NCI-H2171 (cell line): ENCODE measurements around the gene TGFBRAP1.
A peak's percentile ranks its signal among the peaks of the same experiment; 100 is the strongest.
"Not testable (repeated sequence)": the region's sequence is repeated elsewhere in the genome, so short reads cannot be mapped to it uniquely, and the experiment has no call there.

Experiments used
- DNase-seq: peaks from one replicate; lab custom pipeline; 2025; lab: John Stamatoyannopoulos, UW

Gene TGFBRAP1

DNA sequence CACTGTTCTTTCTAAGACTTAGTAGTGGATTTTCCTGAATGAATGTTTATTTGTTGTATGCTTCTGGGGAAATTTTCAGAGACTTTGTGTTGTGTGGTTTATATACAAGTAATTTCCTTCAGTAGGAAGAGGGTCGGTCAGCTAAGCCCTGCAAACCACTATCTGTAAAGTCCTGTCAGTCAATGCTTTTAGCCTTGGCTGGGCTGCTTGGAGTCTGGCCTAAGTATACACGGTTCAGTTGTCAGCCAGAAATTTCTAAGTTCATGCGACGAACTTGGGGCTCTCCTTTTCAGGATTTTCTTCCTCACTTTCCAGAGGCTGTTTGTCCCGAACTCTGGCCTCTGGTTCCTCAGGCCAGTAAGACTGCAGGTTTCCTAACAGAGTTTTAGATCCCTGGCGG lies 29.1 kb upstream of the TGFBRAP1 start:
- DNase-seq: no peak

DNA sequence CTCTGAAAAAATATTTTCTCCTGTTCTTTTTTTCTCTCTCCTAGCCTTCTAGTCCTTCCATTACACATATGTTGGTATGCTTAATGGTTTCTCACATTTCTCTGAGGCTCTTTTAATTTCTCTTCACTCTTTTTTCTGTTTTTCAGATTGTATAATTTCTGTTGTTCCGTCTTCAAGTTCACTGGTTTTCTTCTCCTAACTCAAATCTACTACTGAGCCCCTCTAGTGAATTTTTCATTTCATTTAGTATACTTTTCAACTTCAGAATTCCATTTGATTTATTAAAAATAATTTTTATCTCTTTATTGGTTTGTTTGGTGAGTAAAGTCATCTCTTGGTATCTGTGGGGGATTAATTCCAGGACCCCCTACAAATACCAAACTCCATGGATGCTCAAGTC lies 27.6 kb upstream of the TGFBRAP1 start:
- no peak for DNase-seq

DNA sequence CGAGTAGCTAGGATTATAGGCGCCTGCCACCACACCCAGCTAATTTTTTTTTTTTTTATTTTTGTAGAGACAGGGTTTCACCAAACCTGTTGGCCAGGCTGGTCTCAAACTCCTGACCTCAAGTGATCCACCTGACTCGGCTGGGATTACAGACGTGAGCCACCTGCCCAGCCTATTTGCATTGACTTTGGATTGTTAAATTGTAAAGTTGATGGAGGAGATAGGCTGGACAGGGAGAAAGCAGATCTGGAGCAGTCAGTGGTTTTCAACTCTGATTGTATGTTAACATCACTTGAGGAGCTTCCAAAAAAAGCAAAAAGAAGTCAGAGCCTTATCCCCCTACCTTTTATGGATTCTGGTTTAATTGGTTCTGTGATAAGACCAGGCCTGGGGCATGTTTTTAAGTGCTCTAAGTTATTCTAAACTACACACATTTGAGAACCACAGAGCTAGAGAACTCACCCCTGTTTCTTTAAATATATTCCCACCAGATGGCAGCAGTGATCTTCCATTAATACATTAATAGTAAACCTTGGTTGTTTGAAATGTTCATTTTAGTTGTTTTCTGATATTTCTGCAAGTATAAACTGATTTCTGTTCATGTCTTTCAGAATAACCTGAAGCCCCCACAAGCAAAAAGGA lies 15.3 kb upstream of the TGFBRAP1 start:
- DNase-seq: peak; percentile 26

DNA sequence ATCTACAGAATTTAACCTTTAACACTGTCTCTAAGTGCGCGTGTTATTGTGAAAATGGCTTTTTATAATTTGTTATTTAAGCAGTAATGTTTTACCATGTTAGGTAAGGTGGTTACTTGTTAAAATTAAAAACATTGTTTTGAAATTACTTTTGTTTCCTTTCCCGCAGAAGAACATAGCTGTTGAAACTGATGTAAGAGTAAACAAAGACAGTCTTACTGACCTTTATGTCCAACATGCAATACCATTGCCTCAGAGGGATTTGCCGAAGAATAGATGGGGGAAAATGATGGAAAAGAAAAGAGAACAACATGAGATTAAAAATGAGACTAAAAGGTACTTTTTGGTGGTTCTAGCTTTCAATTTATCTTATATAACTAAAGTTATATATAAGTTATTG lies 9.9 kb upstream of the TGFBRAP1 start:
- DNase-seq: no peak

DNA sequence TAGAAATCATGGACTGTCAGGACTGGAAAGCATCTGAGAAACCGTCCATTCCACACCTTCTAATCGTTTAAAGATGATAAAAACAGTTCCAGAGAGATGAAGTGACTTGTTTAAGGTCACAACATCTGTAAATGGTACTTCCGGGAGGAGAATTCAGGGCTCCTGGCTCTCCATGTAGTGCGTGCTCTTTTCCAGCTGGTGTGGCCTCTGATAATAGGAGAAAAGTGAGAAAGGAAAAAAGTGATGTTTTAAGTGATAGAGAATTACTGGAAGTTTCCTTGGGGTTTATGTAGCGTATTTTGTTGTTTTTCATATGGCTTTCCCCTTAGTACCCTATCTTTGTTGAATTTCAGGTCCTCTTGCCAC lies 8.5 kb upstream of the TGFBRAP1 start:
- DNase-seq: no peak

DNA sequence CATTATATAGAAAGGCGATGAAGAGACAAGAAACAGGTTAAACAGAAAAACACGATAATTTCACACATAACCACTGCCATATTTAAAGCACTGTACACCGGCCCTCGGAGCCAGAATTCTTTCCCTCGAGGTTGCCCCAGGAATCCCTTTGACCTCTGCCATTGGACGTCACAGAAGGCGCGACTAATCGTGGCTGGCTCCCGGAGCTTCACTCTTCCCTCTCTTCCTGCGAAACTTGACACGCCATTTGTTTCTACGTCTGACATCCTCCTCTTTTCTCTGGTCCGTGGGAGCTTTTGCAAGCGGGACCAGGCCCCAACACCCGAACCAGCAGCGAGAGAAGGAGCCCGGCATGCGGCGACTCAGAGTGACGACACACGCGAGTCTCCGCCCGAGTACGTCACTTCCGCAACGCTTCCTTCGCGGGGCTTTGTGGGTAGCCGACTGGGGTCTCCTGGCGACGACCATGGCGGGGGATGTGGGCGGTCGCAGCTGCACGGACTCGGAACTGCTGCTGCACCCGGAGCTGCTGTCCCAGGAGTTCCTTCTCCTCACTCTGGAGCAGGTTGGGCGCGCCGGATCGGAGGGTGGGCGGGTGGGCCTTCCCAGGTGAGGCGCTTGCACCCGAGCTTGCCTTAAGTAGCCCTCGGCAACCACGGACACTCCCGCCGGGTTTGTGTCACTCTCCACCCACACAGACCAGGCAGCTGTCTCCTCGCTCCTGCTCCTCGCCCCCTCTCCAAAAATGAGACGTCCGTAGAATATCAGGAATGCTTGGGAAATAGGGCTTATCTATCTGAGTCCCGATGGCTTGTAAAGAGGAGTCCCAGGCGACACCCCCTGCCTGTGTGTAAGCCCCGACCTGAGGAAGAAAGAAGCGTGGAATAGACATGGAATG lies 7.8 kb upstream of the TGFBRAP1 start, which contains the start of gene C2orf49:
TSS of gene C2orf49 (plus strand) at position 419 of the 898 bp plus-strand sequence. CDS start at position 467, 48 bp downstream.
- DNase-seq: peak; percentile 91

DNA sequence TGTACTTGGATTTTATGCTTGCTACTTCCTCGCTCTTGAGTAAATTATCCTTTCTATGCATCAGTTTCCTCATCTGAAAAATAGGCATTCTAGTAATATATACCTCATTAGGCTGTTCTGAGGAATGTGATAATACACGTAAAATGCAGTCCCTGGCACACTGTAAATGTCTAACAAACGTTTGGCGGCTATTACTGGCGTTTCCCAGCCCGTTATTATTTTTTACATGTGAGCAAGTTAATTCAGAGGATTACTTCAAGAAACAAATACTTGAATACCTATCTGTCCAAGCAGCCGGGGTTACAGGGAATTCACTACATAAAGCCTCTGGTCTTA lies 7.2 kb upstream of the TGFBRAP1 start:
- DNase-seq: no peak

DNA sequence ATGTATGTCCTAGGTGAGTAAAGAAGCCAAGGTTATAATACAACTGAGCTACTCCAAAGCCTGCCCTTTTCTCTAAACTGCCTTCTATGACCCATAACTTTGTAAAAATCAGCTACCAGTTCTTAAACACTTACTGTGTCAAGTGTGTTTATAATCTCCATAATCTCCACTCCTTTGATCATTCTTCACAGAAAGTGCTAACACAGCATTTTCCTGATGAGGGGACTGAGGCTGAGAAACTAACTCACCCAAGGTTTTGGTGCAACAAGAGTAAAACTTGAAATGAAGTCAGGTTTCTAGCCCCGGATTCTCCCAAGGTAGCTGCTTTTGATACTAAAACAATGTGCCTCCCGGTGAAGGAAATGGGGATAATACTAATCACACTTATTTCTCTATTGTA lies 5.9 kb upstream of the TGFBRAP1 start:
- DNase-seq: no peak

DNA sequence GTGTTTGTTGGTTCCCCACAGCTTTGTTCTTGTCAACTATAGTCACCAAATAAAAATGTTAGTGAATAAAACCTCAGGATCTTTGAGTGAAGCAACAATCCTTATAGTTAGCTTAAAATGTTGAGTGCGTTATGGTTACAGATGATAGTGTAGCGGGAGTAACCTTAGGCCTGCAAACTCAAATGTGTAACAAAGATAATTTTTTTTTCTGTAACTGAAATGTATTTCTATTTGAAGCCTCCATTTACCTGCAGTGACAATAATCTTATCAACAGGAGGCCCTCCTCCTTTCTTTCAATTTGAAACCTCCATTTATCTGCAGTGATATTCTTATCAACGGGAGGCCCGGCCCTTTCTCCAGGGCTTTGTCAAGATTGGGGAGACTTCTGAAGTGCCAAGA lies 4.7 kb upstream of the TGFBRAP1 start:
- DNase-seq: no peak

DNA sequence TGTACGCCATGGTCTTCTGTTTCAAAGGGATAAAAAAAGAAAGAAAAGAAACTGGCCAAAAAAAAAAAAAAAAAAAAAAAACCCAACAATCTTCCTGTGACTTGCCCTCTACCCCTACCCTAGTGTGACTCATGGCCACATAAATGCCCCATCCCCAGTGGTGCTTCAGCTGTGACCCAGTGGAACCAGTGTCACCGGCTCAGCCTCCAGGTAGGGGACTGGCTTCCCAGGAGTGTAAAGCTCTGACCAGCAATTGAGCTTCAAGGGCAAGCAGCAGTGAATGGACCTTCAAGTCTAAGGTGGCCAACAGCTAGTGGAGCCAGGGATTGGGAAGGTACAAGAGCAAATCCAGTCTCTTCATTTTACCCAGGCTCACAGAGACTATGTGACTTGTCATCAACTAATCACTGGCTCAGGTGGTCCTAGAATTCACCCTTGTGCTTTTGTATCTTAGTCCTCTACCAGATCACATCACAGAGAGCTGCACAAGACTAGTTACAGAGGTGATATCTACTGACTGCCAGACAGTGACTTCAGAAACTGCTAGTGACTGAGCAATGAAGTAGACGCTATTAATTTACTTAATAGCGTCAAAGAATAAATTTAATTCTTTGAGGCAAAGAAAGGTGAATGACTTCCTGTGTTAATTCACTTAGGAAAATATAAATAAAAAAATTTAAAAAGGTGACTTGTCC lies 1.3 kb upstream of the TGFBRAP1 start:
- no peak for DNase-seq

DNA sequence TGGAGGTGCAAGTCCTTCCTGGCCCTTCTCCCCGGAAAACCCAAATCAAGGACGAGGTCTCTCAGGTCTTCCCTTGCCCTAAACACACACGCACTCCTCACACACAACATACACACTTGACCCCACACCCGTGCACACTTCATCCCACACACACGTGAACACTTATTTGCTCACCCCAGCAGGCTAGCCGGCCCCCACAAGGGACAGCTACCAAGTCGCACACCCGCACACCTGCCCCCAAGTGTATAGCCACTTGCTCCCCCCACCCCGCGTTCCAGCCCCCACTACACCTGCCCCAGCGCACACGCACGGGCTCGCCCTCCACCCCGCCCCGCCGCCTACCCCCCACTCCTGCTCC lies 359 bp downstream of the TGFBRAP1 start:
- no peak for DNase-seq

DNA sequence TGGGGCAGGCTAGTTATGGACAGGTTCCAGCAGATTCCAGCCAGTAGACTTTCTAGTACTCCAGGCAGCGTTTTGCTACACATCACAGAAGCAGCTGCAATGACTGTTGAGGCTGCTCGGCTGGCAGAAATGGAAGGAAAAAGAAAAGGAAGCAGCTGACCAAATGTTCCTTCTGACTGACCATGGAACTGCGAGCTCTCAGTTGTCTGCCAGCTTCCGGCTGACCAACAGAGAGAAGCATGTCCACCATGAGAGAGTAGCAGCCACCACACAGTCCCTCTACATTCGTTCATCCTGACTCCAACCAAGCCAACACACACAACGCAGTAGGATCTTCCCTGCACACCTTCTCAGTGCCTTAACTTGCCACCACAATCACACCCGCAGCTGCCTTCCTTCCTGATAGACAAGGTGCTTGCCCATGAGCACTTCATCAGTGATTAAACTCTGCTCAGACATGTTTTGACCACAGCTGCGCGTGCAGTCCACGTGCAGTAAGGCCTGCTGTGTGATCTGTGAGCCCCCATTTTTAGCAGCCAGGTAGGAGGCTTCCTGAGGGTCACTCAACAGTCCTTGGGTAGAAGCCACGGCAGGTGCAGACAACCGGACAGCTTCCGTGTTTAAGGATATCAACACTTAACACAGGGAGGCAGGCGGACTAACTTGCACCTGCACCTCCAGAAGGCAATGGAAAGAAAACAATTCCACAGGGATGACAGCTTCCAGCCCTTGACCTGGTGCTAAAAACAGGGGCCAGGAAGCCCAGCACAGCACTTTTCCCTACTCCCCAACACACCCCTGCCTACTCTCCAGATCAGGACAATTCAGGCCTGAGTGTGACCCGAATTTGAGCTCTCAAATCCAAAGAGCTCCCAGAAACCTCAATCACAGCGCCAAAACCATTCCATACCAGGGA lies 996 bp downstream of the TGFBRAP1 start:
- no peak for DNase-seq

DNA sequence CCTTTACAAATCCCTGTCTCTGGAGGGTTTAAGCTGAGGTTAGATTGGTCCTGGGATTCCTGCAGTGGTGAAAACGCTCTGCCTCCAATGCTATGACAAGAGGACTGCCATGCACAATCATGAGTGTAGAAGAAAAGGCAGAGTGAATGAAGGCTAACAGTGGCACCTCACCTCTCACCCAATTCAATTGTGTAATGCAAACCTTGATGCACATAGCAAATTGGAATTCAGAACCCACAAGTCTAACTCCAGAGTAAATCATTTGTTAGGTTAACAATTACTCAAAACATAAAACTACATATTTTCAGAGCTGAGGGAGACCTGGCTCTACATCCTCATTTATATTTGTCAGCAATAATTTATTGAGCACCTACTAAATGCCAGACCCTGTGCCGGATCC lies 1.8 kb downstream of the TGFBRAP1 start:
- DNase-seq: no peak

DNA sequence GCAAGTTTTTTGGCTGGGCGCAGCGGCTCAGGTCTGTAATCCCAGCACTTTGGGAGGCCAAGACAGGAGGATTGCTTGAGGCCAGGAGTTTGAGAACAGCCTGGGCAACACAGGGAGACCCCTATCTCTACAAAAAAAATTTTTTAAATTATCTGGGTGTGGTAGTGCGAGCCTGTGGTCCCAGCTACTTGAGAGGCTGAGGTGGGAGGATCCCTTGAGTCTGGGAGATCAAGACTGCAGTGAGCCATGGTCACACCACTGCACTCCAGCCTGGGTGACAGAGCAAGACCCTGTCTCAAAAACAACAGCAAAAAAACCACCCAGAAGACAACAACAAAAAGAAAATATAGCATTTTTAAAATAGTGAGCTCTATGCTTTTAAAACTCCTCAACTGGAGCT lies 2.3 kb downstream of the TGFBRAP1 start:
- not testable (repeated sequence) for DNase-seq

DNA sequence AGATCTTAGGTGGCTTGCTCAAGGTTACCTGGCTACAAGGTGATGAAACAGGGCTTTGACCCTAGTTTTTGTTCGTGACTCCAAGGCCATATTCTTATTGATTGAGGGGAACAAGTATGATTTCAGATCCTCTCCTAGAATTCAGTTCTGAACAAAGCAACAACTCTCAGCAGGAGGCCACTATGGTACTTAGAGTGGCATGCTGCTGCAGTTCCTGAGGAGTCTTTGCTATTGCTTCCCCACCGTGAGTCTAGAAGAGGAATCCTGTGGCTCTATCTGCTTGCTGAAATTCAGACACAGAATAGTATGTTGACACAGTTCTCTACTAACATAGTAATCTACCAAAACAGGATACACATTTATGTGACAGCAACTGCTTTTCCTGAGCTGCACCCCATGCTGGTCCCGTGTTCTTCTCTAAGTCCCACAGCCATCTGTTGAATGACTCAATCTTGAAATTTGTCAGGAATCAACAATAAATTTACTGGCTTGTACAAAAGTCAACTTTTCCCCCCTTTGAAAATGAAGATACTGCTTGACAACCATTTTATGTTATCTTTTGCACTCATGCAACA lies 4.1 kb downstream of the TGFBRAP1 start:
- no peak for DNase-seq

DNA sequence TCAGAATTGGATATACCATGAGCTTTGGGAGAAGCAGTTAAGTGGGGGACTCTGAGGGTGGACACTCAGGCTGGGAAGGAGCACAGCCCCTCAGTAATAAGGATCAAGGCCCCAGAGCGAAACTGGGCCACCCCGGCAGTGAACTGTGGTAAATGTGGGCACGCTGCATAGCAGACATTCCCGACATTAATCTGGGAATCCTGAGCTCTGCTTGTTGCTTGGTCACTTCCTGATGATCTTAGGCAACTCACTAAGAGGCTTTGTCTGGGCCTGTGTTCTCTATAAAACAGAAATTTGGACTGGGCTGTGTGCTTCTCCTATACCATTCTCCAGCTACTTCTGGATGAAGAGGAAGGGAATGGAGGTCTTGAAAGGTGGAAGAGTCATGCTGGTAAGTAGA lies 4.8 kb downstream of the TGFBRAP1 start:
- DNase-seq: no peak

DNA sequence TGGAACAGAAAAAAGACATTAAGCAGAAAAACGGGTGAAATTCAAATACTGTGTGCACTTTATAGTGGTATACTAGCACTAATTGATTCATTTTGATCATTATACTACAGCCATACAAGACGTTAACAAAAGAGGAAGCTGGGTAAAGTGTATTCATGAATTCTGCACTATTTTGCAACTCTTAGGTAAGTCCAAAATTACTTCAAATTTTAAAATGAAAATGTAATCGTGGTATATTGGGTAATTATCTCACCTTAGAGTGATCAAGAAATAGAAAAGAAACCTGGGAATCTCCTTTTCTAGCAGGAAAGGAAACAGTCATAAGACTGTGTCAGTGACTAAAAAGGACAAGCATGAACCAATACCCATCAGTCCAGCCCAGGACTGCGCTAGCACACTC lies 5.4 kb downstream of the TGFBRAP1 start:
- no peak for DNase-seq

DNA sequence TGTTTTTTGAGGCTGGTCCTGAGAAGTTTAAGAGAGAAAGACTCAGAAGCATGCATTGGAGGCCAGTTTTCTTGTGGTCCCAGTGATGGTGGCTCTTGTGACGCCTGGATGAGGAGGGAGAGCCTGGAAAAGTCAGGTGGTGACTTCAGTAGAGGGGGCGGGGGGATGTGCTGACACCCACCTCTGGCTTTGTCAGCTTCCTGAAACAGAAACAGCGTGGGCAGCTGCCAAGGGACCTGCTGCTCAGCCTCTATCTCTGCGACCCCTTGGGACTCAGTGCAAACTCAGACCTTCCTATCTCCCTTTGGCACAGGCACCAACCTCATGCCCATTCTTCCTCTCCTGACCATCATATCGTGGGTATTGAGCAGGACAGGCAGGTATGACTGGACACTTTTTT lies 6.4 kb downstream of the TGFBRAP1 start:
- DNase-seq: no peak

DNA sequence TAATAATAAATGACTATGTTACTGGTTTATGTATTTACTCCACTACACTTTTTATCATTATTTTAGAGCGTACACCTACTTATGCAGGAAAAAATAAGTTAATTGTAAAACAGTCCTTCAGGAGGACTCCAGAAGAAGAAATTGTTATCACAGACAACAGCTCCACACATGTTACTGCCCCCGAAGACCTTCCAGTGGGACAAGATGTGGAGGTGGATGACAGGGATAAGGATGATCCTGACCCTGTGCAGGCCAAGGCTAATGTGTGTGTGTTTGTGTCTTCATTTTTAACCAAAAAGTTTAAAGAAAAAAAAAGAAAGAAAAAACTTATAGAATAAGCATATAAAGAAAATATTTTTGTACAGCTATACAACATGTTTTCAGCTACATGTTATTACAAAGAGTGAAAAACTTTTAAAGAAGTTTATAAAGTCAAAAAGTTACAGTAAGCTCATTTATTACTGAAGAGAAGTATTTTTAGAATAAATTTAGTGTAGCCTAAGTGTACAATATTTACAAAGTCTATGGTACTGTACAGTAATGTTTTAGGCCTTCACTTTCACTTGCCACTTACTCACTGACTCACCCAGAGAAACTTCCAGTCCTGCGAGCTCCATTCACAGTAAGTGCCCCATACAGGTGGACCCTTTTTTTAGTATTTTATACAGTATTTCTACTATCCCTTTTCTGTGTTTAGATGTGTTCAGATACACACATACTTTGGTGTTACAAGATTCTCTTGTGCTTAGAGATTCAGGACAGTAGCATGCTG lies 7.5 kb downstream of the TGFBRAP1 start:
- DNase-seq: no peak

DNA sequence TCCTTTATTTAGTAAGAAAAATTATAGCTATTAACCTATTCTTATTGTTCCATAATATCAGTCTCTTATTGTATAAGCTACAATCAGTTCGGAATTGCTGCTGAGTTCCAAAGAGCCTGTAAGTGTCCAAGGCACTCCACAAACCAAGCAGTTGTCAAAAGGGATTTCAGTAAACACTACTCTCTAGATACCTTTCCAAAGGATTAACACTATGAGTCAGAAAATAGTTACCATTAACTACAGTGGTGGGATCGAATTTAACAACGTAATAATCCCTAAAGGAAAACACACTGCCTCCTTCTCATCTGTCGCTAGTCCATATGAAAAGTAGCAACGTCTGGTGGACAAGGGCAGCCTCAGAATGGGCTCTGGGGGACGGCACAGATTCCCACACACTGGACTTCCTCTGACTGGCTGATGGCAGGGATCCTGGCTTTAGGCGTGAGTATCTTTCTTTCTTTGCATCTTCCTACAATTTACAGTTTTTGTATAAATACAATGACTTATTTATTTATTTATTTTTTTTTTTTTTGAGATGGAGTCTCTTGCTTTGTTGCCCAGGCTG lies 8.8 kb downstream of the TGFBRAP1 start:
- DNase-seq: no peak

DNA sequence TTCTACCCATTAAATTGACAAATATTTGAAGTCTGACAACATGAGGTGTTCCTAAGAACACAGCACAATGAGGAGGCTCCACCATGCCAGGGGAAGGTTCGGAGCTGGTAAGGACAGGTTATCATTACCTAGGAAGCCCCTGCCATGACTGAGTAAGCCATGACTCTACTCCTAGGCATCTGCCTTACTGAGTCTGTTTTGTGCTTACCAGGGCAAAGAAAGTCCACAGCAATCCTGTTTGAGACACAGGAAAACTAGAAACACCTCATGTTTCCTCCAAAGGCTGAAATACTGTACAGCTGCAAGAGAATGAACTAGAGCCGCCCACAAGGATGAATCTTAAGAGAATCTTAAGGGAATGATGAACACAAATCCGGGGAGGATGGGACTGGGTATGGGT lies 11.6 kb downstream of the TGFBRAP1 start:
- no peak for DNase-seq
